Heart left ventricle (tissue), 13 donors: ENCODE measurements around the gene KITLG.

Experiments used
- POLR2A ChIP-seq, 2 donors: fragments of 450-650 bp; IDR thresholded peaks; one replicate each; pipeline ENCODE4 v1.6.1; 2017; ENCODE audit warnings: antibody characterized with exemption in 2 of 2, mild to moderate bottlenecking in 2 of 2, moderate library complexity in 2 of 2
- TF ChIP-seq, protein P1 (sequence below), 12 donors: fragments of 200-600 bp; sonication (generic) in 4 of 12; IDR thresholded peaks; one replicate each; pipeline versions ENCODE4 v1.5.0 to v1.8.0; 2018 to 2022; ENCODE audit warnings: antibody characterized with exemption in 12 of 12, mild to moderate bottlenecking in 5 of 12
- donor health status: ischemic (EF 13 %, LVEDD 7.1; RV severe dilation, severe dysfunction).
- donor health status: DM: no; HTN: yes; CAD: no.
- donor health status: DM: no; HTN: no; CAD: no.
- donor health status: ischemic (EF 25% LVEDD 6.9; RV normal size, moderate dysfunction).
- donor health status: ischemic (EF 25% LVEDD 5.7; RV mildly dilated, moderate dysfunction).
- donor health status: ischemic (EF 35%, LVEDD 5.7; RV mildly dilated, moderate dysfunction).
- donor health status: nonischemic (EF 11% LVEDD 7.7; RV severe dilation, severe dysfunction).
- donor health status: DM: yes; HTN: yes; CAD: no.
- donor health status: PGD.
- donor health status: ischemic (EF 29% LVEDD 5.4; RV normal size, mild dysfunction).
- donor health status: nonischemic (EF 23%, LVEDD 6.1; RV moderate dilation, normal function).

GRCh38 chr12:88579601-88580050, 645 bp downstream of the KITLG start:
- TF ChIP-seq, protein P1, sequence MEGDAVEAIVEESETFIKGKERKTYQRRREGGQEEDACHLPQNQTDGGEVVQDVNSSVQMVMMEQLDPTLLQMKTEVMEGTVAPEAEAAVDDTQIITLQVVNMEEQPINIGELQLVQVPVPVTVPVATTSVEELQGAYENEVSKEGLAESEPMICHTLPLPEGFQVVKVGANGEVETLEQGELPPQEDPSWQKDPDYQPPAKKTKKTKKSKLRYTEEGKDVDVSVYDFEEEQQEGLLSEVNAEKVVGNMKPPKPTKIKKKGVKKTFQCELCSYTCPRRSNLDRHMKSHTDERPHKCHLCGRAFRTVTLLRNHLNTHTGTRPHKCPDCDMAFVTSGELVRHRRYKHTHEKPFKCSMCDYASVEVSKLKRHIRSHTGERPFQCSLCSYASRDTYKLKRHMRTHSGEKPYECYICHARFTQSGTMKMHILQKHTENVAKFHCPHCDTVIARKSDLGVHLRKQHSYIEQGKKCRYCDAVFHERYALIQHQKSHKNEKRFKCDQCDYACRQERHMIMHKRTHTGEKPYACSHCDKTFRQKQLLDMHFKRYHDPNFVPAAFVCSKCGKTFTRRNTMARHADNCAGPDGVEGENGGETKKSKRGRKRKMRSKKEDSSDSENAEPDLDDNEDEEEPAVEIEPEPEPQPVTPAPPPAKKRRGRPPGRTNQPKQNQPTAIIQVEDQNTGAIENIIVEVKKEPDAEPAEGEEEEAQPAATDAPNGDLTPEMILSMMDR (IDR thresholded peaks at IDR 0.05): no peak
- TF ChIP-seq POLR2A (IDR thresholded peaks at IDR 0.05): no peak
